HL-60 (cell line): ENCODE data around the gene MAD1L1.

ENCODE experiments used
- DNase-seq, 2 experiments: peaks; one replicate each; pipeline ENCODE4 v3.0.0-alpha.2; 2010 to 2020; ENCODE audit warnings: low read depth in 1 of 2, low spot score in 1 of 2
- H3K27ac ChIP-seq: fragments of 250-450 bp; sonication (Bioruptor Pico); replicated peaks from 2 replicates; pipeline ENCODE4 v1.5.1; 2020; ENCODE audit warnings: mild to moderate bottlenecking, moderate library complexity
- H3K27me3 ChIP-seq: fragments of 250-450 bp; sonication (Bioruptor Pico); 2 replicates; pipeline ENCODE4 v1.5.1; 2021; ENCODE audit warnings: mild to moderate bottlenecking, moderate library complexity; ENCODE audit not compliant: insufficient read depth, poor library complexity, severe bottlenecking
- H3K4me3 ChIP-seq: replicated peaks from 2 replicates; pipeline ENCODE4 v1.5.1; 2011; ENCODE audit warnings: mild to moderate bottlenecking, control low read depth, low read length; ENCODE audit not compliant: insufficient read depth
- GABPA ChIP-seq: IDR thresholded peaks from 2 replicates; pipeline ENCODE4 v1.6.1; 2012; ENCODE audit warnings: low read depth
- POLR2AphosphoS5 ChIP-seq: IDR thresholded peaks from 2 replicates; pipeline ENCODE4 v1.6.1; 2012; ENCODE audit warnings: low read depth
- SPI1 ChIP-seq: IDR thresholded peaks from 2 replicates; pipeline ENCODE4 v1.6.1; 2012; ENCODE audit warnings: low read depth, mild to moderate bottlenecking, borderline replicate concordance
- TF ChIP-seq, protein P1 (sequence below): IDR thresholded peaks from 2 replicates; pipeline ENCODE4 v1.6.1; 2012; ENCODE audit warnings: low read depth; ENCODE audit not compliant: insufficient replicate concordance
- TF ChIP-seq, protein P2 (sequence below): IDR thresholded peaks from one replicate; pipeline ENCODE4 v1.5.1; 2011; ENCODE audit warnings: low read length, control low read depth, inconsistent platforms; ENCODE audit not compliant: insufficient read depth

Gene MAD1L1

DNA sequence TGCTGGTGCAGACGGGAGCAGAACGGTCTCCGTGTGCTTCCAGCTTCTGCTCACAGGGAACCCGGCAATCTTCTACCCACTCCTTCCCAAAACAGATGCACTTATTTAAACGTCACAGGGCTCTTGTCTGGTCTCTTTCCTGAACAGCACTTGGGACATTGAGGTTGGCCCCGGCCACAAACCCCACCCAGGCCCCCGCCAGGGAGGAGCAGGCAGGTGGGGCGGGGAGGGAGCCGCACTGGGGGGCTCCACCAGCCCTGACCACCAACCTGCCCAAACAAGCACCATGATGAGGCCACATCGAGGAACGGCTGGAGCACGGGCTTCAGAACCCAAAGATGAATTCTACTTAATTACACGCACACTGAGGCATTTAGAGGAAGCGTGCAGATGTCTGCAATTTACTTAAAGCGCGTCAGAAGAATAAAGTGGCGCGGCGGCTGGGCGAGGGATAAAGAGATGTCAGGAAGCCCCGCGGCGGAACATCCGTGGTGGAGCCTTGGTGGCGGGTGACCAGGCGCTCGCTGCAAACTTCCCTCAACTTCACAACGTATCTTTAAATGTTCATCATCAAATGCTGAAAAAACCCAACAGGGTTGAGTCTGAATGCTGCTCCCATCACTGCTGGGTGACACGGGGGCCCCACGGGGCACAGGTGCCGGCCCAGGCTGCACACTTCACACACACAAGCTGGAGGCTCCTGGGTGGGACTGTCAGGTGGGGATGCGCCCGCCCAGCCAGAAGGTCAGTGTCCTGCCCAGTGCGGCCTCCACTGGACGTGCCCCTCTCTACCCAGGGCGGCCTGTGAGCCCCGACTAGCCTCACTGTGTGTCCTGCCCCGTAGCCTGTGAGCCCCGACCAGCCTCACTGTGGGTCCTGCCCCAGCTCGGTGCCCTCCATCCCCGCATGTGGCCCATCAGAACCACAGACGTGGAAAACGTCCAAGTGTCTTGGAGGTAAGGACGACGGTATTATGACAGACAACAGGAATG is 279.2 kb downstream of the MAD1L1 start:
- TF ChIP-seq SPI1 (no peak), GABPA (no peak), POLR2AphosphoS5 (no peak)
- TF ChIP-seq, protein P1, sequence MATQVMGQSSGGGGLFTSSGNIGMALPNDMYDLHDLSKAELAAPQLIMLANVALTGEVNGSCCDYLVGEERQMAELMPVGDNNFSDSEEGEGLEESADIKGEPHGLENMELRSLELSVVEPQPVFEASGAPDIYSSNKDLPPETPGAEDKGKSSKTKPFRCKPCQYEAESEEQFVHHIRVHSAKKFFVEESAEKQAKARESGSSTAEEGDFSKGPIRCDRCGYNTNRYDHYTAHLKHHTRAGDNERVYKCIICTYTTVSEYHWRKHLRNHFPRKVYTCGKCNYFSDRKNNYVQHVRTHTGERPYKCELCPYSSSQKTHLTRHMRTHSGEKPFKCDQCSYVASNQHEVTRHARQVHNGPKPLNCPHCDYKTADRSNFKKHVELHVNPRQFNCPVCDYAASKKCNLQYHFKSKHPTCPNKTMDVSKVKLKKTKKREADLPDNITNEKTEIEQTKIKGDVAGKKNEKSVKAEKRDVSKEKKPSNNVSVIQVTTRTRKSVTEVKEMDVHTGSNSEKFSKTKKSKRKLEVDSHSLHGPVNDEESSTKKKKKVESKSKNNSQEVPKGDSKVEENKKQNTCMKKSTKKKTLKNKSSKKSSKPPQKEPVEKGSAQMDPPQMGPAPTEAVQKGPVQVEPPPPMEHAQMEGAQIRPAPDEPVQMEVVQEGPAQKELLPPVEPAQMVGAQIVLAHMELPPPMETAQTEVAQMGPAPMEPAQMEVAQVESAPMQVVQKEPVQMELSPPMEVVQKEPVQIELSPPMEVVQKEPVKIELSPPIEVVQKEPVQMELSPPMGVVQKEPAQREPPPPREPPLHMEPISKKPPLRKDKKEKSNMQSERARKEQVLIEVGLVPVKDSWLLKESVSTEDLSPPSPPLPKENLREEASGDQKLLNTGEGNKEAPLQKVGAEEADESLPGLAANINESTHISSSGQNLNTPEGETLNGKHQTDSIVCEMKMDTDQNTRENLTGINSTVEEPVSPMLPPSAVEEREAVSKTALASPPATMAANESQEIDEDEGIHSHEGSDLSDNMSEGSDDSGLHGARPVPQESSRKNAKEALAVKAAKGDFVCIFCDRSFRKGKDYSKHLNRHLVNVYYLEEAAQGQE = no peak
- TF ChIP-seq, protein P2, sequence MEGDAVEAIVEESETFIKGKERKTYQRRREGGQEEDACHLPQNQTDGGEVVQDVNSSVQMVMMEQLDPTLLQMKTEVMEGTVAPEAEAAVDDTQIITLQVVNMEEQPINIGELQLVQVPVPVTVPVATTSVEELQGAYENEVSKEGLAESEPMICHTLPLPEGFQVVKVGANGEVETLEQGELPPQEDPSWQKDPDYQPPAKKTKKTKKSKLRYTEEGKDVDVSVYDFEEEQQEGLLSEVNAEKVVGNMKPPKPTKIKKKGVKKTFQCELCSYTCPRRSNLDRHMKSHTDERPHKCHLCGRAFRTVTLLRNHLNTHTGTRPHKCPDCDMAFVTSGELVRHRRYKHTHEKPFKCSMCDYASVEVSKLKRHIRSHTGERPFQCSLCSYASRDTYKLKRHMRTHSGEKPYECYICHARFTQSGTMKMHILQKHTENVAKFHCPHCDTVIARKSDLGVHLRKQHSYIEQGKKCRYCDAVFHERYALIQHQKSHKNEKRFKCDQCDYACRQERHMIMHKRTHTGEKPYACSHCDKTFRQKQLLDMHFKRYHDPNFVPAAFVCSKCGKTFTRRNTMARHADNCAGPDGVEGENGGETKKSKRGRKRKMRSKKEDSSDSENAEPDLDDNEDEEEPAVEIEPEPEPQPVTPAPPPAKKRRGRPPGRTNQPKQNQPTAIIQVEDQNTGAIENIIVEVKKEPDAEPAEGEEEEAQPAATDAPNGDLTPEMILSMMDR = no peak
- Histone ChIP-seq H3K27ac (no peak overlapping the region), H3K27me3 (no peaks in the 10 kb centered on the region), H3K4me3 (no peak overlapping the region)
- no peak for DNase-seq

DNA sequence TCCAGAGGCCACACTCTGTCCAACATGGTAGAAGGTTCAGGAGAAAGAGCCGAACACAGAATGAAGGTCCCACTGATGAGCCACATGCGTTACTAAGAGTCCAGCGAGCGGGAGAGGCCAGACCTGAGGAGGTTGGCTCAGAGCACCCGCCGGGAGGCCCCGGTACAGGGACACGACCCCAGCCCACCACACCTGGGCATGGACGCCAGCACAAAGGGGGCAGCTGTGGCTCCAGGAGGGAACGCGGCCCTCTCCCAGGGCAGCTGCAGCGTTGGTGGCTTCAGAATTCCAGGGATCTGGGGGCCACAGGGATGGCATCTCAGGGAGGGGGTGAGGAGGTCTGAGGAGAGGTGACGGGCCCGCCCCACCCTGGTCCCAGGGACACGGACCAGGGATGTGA is 280.0 kb downstream of the MAD1L1 start:
- no peak overlapping the region for H3K27ac ChIP-seq

DNA sequence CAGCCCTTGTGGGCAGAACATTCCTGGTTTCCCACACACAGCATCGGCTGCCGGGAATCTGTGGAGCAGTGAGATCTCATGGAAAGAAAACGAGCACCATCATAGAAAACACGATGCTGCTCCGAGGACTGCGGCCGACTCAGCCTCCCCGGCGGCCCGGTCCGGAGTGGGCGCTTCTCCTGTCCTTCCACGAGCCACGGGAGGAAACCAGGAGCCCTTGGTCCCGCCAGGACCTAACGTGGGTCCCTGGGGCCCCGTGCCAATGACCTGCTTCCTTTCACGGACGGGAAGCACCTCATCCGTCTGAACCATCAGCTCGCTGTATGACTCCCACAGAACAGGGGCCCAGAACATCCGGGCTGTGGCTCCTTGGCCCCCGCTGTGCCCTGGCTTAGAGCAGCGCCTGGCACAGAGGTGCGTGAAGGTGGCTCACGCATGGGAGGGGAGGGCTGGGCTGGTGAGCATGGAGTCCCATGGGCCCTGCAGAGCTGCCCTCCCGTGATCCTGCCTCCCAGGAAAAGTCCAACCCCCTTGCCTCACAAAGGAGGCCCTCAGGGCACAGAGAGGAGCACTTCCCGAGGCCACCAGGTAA is 280.5 kb downstream of the MAD1L1 start:
- Histone ChIP-seq H3K4me3 (no peak overlapping the region), H3K27me3 (no peaks in the 10 kb centered on the region), H3K27ac (no peak overlapping the region)
- no peak for DNase-seq
- TF ChIP-seq, protein P2 = no peak
- TF ChIP-seq SPI1 (no peak), GABPA (no peak), POLR2AphosphoS5 (no peak)
- TF ChIP-seq, protein P1 = no peak

More for the DNA sequence above, 280.0 kb downstream of the MAD1L1 start:
- Histone ChIP-seq H3K27me3 (no peaks in the 10 kb centered on the region), H3K4me3 (no peak overlapping the region)
- TF ChIP-seq POLR2AphosphoS5 = no peak
- no peak for TF ChIP-seq SPI1
- TF ChIP-seq, protein P1 = no peak
- TF ChIP-seq, protein P2 = no peak
- no peak for TF ChIP-seq GABPA
- DNase-seq = no peak
